Transverse colon (tissue), 4 donors: ENCODE measurements around the gene SLAMF8.

Source experiments
- CTCF ChIP-seq, 5 experiments: fragments of 200-600 bp in 3 of 5; fragments of 450-650 bp in 2 of 5; sonication (generic) in 3 of 5; IDR thresholded peaks; 1 replicate in 2 of 5; 2 replicates in 3 of 5; pipeline ENCODE4 v1.5.1; 2016 to 2017; ENCODE audit warnings: antibody characterized with exemption in 5 of 5, inconsistent platforms in 3 of 5, mild to moderate bottlenecking in 2 of 5, moderate library complexity in 1 of 5
- POLR2A ChIP-seq: fragments of 450-650 bp; IDR thresholded peaks from one replicate; pipeline ENCODE4 v1.6.1; 2016; ENCODE audit warnings: antibody characterized with exemption, mild to moderate bottlenecking, moderate library complexity
- POLR2AphosphoS5 ChIP-seq, 3 donors: sonication (generic); formaldehyde crosslinking; IDR thresholded peaks; one replicate each; pipeline ENCODE4 v1.6.1; 2016; ENCODE audit warnings: antibody characterized with exemption in 3 of 3

GRCh38 chr1:159827549-159827948 is 876 bp downstream of the SLAMF8 start:
- TF ChIP-seq POLR2AphosphoS5 (IDR thresholded peaks at IDR 0.05): no peak
- no peak for TF ChIP-seq CTCF (IDR thresholded peaks at IDR 0.05)
- TF ChIP-seq POLR2A: no peak
